Activated T-helper 9 cell treated with anti-CD3 and anti-CD28 coated beads, Interleukin-2, amount 50 U/mL, for 16 hours (primary cell): ENCODE results near the gene DPYSL5.

Experiments
- DNase-seq: peaks from one replicate; pipeline ENCODE4 v3.0.0-alpha.2; 2020; ENCODE audit warnings: low read depth

DPYSL5 gene

DNA sequence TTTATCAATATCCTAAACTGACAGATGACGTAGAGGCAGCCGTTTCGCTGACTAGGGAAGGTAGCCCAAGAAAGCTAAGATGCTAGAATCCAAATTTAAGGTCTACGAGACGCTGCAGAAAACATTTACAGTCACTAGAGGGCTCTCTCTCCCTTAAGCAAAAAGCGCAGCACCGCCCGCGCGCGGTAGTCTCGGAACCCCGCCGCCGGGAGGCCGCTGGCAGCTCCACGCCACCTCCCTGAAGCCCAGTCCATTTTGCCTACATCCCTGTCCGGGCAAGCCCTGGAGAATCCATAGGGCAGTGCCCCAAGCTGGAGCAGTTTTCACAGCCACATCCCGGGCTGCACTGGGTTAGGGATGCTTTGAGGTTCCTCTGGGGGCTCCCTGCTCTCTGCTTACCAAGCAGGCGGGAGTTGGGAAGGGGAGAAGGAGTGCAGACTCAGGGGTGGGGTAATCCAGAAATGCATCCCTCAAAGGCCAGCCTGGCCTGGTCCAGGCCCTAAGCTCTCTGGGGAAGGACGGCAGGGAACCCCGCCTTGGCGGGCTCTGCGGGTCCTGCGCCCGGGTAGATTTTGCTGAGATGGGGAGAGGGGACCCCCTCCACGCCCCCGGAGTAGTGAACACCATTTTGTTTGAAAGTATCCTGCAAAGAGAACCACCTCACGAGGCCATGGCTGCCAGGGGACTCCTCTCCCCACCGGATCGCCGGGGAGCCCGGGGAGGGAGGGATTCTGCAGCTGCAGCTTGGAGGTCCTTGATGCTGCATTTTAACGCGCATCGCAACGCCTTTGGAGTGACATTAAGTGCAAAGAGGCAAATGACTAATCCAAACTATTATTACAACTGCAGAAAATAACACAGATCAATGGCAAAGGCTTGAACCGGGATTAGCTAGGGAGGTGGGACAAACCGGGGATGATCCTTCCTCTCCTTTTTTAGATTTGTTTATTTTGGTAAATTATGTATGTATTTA lies 1.3 kb upstream of the DPYSL5 start:
- peak; percentile 29 for DNase-seq

DNA sequence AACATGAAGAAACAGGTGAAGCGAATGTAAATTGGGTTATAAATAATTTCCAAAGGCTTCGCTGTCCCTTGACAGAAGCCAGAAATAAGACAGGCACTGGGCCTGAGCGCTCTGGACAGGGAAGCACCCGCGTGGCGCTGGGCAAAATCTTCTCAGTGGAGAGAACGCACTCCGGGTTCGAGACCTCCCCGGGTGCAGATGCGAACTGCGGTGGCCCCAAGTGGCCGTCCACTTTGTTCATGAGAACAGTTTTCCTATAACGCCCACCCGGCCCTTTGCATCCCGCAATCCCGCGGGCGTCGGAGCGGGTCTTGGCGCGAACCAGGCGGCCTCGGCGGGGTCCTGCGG lies 651 bp upstream of the DPYSL5 start:
- DNase-seq = no peak

DNA sequence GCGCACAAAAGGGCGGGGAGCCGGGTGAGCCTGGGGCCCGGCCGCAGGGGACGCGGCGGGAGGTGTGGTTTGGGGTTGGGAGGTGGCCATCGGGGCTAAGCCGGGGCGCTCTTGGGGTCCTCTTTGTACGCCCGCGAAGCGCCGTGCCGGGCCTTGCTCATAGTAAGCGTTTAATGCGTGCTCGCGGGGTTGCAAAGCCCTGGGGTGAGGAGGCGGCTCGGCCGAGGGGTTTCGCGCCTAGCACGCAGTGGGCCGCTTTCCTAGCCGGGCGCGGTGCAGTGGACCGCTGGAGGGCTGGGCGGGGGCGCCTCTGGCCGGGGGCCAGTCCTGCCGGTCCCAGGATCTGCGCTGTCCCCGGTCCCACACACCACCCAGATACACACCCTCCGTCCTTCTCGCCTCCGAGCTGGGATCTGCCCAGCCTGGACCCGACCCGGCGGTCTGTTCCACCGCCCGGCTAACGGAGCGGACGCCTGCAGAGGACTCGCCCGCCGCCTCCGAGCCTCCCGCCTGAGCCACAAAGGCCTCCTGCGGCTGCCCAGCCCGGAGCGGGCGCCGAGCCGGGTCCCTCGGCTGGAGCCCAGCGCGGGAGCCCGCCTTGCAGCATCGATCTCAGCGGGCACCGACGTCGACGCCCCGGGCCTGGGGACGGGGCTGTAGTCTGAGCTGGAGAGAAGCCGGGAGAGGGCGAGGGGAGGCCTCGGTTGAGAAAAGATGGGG lies 564 bp downstream of the DPYSL5 start:
- DNase-seq = no peak

DNA sequence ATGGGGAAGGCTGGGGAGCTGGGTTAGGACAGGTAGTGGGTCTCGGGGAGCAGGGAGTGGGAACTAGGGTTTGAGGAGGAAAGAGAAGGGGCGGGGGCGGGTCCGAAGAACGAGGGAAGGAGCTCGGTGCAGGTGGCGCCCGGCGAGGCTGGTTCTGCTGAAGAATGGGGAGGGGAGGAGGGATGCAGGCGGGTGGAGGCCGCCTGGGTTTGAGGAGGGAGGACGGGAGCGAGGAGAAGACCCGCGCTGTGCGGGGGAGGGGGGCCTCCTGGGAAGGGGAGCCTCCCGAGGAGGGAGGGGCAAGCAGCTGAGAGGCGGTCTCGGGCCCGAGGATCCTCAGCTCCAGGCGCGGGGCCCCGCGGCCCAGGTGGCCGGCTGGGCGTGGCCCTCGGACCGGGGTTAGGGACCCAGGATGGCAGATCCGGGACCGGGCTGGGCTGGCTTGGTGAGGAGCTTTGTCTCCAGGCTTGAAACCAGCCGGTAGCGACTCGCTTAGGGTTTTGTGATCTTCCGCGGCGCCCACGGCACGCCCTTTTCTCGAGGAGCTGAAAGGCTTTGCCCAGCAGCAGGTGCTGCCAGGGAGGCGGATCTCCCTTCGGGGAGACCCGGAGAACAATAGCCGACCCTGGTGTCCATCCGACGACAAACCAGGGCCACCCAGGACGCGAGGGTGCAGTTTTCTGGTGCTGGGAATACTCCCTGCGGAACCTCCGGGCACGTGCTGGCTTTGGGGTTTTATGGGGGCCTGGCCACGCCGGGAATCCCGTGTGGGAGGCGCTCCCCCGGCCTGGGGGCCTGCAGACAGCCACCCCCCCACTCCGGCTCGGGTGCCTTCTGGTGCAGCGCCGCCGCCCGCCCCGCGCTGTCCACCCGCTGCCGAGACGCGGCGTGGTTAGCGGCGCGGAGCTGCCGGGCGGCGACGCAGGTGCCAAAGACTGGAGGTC lies 1.4 kb downstream of the DPYSL5 start:
- DNase-seq = no peak

DNA sequence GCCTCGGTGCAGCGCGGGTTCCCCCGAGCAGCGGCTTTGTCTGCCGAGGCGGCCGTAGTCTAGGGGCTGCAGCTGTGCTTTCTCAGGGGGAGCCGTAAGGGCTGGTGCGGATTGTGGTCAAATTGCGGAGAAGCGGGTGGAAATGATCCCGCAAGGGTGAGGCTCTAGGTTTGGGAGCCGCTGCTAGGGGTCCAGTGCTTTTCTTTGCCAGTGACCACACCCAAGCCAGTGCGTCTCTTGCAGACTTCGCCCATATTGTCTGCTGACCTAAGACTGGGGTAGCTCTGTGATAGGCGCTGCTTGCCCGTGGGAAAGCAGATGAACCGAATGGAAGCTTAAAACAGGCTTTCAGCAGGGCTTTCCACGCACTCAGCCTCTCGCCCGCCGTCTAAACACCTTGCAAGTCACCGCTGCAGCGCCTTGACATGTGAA lies 2.1 kb downstream of the DPYSL5 start:
- no peak for DNase-seq

DNA sequence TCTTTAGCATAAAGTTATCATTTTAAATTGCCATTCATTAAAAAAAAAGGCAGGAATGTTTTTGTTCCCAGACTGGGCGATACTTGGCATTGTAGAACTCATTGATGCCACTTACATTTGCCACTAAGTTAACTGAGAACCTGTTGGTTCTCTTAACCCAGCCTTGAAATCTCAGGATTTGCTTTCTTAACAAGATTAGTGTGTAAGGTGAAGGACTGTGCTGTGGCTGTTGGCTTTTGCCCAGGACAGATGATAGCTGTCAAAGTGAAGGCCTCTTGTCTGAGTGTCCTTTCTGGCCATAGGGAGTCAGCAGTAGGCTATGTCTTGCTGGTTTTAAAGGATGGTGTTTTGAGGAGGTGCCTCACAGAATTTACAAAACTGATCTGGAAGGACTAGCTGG lies 2.6 kb downstream of the DPYSL5 start:
- no peak for DNase-seq

DNA sequence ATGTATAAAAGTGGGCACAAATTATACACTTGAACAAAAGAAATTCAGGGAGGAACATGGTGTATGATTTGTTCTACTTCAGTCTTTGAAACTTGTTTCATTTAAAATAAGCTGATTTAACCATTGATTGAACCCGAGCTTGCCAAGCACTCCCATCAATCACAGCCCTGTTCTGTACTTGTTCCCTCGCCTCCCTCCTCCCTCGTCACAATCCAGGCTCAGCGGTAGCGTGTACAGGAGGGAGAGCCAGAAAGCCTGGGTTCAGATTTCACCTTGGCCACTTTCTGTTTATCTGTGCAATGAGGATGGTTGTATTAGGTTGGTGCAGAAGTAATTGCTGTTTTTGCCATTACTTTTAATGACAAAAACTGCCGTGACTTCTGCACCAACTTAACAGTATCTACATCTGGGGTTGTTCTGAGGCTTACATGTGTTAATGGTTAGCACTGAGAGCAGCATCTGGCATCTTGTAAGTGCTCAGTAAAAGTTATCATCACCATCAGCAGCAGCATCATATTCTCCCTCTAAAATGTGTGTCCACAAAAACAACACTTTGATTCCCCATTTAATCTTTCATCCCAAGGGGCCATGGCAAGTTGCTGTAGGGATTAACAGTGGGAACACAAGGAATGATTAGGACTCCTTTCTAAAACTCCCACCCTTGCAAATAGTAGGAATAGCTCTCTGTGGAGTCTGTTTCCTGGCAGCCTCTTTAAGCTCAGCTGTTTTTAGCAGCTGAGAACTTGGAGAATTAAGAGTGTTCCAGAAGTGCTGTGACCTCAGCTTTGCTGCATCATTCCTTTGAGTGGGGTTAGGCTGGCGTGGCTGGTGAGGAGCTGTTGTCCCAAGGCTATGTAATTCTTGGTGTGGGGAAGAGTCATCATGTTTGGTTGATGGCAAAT lies 4.7 kb downstream of the DPYSL5 start:
- no peak for DNase-seq

DNA sequence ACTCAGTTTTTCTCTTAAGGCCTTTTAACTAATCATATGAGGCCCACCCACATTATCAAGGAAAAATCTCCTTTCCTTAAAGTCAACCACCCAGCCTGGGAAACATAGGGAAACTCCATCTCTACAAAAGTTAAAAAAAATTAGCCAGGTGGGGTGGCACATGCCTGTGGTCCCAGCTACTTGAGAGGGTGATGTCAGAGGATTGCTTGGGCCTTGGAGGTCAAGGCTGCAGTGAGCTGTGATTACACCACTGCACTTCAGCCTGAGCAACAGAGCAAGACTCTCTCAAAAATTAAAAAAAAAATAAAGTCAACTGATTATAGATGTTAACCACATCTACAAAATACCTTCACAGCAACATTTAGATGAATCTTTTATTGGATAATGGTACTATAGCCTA lies 5.8 kb downstream of the DPYSL5 start:
- DNase-seq = no peak

DNA sequence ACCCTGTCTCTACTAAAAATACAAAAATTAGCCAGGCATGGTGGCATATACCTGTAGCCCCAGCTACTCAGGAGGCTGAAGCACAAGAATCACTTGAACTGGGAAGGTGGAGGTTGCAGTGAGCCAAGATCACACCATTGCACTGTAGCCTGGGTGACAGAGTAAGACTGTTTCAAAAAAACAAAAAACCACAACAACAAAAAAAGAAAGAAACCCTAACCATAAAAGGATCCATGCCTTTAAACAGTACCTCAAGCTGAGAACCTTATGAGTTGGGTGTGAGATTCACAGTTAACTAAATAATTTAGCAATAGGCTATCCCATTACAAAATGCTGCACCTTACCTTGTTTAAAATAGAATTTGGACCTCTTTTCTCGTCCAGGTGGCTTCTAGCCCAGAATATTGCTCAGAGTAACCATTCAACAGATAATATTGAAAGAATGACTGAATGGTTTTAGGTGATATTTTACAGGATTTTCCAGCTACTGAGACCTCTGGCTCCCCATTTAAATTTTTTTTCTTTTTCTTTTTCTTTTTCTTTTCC lies 6.4 kb downstream of the DPYSL5 start:
- no peak for DNase-seq

DNA sequence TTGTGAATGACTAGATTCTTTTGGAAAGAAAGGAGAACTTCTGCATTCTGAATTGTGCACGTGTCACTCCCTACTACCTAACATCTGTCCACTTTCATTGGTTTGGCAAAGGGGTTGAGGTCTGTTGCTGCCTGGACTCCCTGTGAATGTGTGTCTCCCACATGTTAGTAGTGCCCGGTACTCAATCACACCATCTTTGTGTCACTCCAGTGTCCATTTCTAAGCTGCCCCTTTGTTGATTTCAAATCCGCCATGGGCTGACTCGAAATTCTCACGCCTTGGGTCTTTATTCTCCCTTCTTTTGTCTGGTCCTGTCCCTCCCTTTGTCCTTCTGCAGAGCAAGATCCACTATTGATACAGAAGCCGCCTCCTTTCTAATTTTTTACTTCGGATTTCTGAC lies 7.5 kb downstream of the DPYSL5 start:
- DNase-seq = no peak

DNA sequence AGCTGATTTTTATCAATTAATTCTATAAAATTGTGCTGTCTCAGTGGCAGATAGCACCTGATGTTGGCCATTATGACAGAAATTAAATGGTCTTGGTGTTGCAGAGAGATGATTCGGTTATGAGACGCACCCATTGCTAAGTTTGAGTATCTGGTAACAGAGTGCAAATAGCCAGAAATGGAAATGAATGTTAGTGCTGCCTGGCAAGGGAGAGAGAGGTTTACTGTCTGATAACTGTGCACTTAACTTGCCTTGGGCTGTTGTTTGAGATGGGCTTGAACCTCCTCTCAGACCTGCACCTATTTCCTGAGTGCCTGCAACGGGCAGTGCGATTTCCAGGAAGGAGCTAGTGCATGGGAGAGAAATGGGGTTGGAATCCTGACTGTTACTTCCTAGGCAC lies 11.7 kb downstream of the DPYSL5 start:
- DNase-seq = no peak

DNA sequence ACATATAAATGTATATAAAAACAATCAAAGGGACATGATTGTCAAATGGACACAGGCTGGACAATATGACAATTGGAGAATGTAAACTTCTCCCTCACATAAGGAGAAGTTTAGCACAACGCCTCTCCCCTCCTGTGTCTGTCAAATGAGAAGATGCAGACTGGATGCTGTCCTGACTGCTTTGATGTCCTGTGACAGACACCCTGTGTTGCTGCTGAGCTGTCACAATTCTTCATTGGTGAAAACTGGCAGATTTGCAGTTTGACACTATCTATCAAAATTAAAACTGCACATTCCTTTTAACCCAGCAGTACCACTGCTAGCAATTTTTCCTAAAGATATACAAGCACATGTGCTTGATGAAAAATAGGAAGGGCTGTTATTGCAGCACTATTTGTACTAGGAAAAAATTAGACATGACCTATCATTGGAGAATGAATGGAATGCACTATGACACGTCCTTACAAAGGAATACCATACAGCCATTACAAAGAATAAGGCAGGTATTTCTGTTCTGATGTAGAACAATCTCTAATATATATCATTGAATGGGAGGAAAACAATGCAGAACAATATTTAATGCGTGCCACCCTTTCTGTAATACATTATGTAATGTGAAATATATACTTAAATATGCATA lies 12.4 kb downstream of the DPYSL5 start:
- no peak for DNase-seq

DNA sequence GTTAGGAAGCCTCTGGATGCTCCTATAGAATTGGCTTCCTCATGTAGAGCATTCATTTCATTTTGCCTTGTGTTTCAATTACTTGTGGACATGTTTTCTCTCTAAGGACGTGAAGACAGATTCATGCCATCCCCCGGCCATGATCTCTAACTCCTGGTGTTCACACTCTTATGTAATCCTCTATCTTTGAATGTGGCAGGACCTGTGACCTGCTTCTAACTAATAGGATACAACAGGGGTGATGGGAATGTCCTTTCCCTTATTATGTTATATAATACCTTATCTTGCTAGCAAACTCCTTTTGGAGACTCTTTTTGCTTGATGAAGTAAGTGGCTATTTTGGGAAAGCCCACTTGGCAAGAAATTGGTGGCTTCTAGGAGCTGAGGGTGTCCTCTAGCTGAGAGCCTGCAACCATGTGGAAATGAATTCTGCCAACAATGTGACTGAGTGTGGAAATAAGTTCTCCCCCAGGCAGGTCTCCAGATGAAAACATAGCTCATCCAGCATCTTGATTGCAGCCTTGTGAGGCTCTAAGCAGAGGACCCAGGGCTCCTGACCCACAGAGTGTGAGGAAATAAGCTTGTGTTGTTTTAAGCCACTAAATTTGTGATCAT lies 13.8 kb downstream of the DPYSL5 start:
- no peak for DNase-seq

DNA sequence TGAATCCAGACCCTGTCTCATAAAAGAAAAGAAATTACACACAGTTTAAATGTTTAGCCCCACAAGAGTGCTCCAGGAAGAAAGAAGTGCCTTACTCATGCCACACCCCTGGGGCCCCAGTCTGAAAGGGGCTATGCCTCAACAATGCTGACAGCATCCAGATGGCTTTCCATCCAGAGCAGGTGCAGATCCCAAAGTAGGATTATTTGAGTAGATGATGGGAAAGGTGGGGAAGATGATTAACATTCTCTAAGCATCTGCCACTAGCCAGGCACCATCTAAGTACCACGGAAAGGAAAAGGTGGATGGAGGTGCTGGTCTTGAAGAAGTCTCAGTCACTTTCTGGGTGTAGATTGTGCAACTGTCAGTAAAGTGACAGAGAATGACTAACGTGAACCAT lies 16.3 kb downstream of the DPYSL5 start:
- no peak for DNase-seq

DNA sequence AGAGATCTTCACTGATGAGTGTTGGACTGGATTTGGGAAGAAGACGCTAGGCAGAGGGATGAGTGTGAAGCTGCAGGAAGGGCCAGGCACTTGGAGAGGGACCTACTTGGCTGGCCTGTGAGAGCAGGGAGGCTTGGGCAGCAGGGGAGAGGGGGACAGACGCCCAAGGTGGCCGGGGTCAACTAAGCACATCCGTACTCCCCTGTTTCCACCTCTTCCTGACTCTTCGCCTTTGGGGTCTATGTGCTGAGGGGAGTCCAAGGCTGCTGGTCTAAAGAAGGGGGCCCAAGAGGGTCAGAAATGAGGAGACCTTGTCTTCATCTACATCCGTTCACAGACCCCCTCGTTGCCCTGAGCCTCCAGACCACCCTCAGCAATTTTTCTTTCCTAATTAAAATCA lies 16.7 kb downstream of the DPYSL5 start:
- DNase-seq = no peak

DNA sequence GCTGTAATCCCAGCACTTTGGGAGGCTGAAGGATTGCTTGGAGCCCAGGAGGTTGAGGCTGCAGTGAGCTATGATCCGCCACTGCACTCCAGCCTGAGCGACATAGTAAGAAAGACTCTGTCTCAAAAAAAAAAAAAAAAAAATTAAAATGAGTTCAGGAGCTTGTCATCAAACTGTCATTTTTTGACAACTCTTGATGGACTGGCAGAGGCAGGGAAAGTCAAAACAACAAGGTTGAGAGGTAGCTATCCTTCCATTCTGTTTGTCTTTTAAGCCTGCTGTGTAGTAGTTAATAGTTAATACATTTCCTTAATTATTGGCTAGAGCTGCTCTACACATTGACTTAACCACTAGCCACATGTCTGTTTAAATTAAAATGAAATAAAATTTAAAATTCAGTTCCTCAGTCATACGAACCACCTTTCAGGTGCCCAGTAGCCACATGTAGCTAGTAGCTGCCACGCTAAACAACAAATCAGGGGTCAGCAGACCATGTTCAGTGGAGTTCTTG lies 22.7 kb downstream of the DPYSL5 start:
- no peak for DNase-seq

DNA sequence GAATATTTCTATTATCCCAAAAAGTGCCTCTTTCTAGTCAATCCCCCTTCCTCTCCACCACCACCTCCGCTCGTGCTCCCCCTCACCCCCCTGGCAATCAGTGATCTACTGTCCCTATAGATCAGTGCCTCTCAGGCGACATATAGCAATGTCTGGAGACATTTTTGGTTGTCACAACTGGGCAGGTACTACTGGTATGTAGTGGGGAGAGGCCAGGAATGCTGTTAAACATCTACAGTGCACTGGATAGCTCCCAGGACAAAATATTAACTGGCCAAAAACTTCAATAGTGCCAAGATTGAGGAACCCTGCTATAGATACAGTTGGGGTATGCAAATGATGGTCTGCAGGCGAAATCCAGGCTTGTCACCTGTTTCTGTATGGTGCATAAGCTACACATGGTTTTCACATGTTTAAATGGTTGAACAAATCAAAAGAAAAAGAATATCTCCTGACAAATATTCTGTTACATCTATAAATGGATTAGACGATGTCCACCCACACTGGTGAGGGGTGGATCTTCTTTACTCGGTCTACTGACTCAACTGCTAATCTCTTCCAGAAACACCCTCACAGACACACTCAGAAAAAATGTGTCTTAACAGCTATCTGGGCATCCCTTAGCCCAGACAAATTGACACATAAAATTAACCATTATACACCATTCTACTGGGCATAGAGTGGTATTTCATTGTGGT lies 25.5 kb downstream of the DPYSL5 start:
- no peak for DNase-seq

DNA sequence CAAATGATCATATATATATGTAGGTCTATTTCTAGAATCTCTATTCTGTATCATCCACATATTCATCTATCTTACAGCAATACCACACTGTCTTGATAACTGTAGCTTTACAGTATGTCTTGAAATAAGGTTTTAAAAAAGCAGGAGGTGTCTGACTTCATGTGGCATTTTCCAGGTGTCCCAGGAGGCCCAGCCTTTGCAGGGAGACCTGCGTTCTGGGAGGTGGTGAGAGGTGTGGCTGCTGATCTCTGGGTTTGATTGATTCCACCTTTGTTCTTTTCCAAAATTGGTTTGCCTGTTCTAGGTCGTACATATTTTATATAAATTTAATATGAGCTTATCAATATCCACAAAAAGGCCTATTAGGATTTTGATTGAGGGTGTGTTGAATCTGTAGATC lies 26.6 kb downstream of the DPYSL5 start:
- no peak for DNase-seq

DNA sequence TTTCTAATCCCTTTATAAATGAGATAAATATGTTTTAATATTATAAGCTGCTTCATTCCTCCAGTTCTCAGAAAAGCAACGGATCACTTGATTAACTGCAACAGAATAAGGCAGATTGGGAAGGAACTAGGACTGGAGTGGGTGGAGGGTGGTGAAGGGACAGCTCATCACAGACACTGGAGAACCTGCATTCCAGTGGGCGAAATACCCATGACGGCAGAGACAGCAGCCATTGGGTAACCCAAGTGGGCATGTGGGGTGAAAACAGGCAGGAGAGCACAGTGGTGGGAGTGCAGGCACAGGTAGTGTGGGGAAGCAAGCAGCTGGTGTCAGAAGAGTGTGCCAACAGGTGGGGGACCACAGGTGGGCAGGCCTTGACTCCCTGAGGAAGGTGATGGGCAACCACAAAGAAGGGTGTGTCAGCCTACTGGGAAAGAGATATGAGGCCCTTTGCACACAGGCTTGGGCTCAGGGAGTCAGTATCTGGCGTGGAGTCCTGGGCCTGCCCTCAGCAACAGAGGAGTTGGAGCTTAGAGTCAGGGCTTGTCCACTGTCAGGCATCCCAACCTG lies 27.2 kb downstream of the DPYSL5 start:
- no peak for DNase-seq
